GDM1 (cell line): ENCODE measurements around the gene NSMF.
"Not testable (repeated sequence)": the region's sequence is repeated elsewhere in the genome, so short reads cannot be mapped to it uniquely, and the experiment has no call there.

Experiments used
- DNase-seq: peaks from one replicate; lab custom pipeline; 2025; lab: John Stamatoyannopoulos, UW

The NSMF gene

GRCh38 chr9:137412431-137412830 lies 46.7 kb downstream of the NSMF start:
- no peak for DNase-seq

DNA sequence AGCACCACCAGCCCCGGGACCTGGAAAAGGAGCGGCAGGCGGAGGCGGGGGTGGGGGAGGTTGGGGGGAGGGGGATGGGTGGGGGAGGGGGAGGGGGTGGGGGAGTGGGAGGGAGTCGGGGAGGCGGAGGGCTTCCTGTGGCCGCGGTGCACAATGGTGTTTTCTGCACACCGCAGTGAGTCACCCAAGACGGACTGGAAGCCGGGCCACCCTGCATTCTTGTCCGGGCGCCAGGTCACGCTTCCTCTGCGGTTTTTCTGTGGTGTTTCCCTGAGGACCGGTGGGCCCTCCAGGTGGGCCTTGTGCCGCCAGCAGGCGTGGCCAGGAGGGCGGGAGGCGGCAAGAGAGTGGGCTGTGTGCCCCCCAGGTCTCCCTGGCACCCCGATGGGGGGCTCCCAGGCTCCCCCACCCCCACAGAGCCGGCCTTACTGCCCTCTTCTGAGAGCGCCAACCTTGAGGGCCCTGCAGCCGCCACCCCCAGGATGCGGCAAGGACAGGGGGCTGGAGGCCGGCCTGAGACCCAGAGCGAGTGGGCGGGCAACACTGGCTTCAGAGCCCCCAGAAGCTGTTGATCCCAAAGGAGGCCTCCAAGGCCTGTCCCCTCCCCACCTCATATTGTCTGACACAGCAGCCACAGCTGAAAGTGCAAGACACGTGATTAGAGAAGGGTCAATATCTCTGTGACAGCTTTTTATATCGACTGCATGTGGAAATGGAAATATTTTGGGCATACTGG lies 47.3 kb downstream of the NSMF start:
- peak; percentile 74 for DNase-seq

GRCh38 chr9:137411260-137411644 lies 47.9 kb downstream of the NSMF start:
- no peak for DNase-seq

DNA sequence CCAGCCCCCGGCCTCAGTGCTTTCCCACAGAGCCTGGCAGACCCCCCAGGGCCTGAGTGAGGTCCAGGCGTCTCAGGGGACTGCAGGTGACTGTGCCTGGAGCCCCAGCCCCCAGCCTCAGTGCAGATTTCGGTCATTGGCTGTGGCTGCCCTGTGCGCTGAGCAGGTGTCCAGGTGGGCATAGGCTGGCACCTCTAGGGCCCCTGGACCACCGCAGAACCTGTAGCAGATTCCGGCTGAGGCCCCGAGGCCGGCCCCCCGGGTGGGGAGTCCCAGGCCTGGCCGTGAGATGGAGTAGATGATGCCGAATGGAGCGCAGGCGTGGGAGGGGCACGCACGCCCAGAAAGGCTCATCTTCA lies 48.3 kb downstream of the NSMF start:
- DNase-seq, result no peak

DNA sequence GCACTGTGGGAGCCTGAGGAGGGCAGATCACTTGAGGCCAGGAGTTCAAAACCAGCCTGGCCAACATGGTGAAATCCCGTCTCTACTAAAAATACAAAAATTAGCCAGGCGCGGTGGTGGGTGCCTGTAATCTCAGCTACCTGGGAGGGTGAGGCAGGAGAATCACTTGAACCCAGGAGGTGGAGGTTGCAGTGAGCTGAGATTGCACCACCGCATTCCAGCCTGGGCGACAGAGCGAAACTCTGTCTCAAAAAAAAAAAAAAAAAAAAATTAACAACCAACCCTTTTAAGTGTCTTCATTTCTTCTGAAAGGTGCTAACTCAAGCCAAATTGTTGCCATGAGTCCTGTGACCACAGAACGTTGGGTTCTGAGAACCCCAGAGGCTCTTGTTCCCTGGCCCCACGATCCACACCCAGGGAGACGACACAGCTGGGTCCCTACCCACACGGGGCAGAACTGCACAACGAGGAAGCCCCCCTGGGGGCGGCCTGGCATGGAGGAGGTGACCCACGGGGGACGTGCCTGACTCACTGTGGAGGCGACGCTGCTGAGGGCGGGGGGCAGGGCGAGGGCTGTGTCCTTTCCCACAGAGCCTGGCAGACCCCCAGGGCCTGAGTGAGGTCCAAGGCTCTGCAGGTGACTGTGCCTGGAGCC lies 48.8 kb downstream of the NSMF start:
- not testable (repeated sequence) for DNase-seq

- no peak for DNase-seq
Measured at GRCh38 chr9:137409515-137409914, 49.6 kb downstream of the NSMF start.

DNA sequence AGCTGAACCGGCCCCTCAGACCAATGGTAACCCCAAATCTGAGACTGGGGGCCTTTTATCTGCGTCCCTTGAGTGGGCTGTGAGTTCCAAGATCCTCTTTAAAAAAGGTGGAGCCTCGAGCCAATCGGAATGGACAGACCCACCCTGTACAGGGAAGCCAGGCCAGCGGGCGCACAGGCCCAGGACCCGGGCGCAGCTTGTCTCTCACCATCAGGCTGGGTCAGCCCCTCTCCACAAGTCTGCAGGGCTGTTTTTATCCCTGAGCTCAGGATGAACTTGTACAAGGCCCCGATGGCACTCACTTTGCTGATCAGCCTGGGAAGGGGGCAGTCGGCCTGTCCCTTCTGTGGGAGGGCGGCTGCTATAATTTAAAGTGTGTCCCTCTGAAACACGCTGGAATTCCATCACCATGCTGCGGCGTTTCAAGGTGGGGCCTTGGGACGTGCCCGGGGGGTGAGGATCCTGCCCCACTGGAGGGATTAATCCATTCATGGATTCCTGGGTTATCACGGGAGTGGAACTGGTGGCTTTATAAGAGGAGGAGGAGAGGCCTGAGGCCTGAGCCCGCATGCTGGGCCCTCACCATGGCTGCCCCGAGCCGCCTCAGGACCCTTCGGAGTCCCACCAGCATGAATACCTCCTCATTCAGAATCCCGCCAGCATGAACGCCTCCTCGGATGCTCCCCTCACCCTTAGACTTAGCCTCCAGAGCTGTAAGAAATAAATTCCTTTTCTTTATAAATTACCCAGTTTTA lies 50.3 kb downstream of the NSMF start:
- no peak for DNase-seq

DNA sequence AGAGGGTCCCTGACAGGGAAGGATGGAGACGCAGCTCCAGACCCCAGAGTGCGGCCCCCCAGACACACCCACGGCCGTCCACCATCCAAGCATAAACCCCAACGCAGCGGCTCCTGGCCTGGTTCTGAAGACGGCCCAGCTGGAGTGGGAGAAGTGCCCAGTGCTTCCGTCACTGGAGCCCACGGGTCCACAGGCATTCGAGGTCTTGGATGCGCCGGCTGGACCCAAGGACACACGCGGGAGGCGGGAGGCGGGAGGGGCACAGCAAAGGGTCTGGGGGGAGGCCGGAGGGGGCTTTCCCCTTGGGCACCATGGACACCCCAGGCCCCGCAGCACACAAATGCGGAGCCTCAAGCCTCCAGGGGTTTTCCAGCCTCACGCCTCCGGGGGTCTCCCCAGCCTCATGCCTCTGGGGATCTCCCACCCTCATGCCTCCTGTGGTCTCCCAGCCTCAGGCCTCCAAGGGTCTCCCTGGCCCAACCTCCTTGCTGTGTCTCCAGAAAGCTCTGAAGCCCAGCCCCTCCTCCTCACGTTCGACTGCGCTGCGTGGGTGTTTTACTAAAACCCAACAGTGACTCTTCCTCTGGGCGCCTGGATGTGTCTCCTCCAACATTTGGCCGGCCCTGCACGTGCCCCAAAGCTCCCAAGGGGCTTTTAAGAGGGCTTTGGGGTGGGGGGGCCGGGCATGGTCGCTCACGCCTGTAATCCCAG lies 51.4 kb downstream of the NSMF start:
- no peak for DNase-seq

GRCh38 chr9:137406876-137407589 lies 52.1 kb downstream of the NSMF start:
- DNase-seq, result no peak

DNA sequence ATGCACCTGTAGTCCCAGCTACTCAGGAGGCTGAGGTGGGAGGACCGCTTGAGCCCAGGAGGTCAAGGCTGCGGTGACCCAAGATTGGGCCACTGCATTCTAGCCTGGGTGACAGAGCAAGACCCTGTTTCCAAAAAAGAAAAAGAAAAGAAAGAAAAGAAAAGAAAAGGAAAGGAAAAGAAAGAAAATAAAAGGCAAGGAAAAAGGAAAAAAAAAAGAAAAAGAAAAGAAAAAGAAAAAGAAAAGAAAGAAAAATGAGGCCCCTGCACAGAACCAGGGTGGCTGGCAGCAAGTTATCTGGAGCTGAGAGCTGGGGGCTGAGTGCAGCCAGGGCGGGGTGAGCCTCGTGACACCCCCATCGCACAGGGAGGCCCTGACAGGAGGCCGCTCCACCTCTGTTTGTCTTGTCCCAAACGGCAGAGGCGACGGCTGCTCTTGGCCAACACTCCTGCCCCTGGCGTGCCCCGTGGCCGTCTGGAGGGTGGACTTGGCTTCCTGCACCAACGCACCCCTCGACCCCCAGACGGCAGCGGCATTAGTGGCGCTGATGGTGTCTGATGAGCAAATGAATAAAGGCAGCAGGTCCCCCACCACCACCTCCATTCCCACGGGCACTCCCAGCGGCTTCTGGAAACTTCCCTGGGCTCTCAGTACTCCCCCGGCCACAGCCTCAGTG lies 52.9 kb downstream of the NSMF start:
- no peak for DNase-seq

GRCh38 chr9:137405677-137406081 lies 53.5 kb downstream of the NSMF start:
- no peak for DNase-seq

DNA sequence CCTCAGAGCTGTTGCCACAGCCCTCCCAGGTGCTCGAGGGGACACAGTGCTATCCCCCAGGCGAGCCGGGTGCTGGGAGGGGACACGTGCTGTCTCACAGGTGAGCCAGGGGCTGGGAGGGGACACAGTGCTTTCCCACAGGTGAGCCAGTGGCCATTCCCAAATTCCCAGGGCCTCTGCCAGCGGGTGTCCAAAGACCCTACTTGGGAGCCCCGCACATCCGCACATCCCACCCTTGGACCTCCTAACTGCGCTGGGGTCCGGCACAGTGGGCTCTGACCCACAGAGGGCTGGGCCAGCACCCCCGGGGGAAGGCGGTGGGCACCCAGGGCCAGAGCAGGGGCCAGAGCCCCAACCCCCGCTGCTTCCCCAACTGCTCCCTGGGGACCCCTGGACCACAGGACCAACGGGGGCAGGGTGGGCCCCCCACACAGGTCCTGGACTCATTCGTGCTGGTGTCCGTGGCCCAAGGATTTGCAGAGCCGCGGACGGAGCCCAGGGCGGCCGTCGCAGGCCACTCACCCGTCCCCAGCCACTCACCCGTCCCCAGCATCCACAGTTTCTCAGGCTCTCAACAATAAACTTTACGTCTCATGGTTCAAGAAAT lies 54.1 kb downstream of the NSMF start:
- no peak for DNase-seq

GRCh38 chr9:137403269-137403668 lies 55.9 kb downstream of the NSMF start:
- DNase-seq, result no peak

DNA sequence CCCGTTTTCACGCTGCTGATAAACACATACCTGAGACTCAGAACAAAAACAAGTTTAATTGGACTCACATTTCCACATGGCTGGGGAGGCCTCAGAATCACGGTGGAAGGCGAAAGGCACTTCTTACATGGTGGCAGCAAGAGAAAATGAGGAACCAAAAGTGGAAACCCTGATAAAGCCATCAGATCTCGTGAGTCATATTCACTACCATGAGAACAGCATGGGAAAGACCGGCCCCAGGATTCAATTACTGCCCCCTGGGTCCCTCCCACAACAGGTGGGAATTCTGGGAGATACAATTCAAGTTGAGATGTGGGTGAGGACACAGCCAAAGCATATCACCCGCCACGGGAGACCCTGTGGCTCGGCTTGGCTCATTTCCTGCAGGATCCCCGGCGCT lies 56.4 kb downstream of the NSMF start:
- no peak for DNase-seq

GRCh38 chr9:137398561-137399468 lies 60.3 kb downstream of the NSMF start:
- no peak for DNase-seq

DNA sequence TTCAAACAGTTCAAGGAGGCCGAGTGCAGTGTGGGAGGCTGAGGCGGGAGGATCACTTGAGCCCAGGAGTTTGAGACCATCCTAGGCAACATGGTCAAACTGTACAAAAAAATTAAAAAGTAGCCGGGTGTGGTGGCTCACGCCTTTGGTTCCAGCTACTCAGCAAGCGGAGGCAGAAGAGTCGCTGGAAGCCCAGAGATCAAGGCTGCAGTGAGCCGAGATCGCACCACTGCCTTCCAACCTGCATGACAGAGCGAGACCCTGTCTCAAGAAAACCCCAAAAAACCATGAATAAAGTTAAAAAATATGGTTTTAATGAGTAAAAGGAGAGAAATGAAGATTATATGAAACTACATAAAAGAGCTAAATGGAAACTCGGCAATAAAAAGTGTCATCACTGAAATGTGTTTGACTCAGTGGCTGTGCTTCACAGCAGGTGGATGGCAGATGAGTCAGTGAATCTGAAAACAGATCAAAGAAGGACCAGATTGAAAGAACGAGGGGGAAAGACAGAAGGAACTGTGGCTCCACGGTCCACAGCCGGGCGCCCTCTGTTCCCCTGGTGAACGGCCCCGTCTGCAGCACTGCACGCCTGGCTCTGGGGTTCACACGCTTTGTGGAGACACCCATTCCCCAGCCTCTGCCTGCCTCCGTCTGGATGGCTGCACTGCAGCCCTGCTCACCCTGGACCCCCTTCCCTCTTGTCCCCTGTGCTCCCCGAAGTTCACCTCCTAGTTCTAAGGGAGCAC lies 61.3 kb downstream of the NSMF start:
- no peak for DNase-seq
